Measurements from ENCODE around the gene MAPK14. TPM values are rescaled to one million over a fixed set of nuclear protein-coding genes. Genes with fewer than 3 reads are reported as not detected.

Gene MAPK14
- total RNA-seq, 1 donor from 2014 or later, result 67.9 TPM

GRCh38 chr6:36050305-36050704 is 22.7 kb downstream of the MAPK14 start:
- TF ChIP-seq CTCF (IDR thresholded peaks at IDR 0.05), result no peak
- Histone ChIP-seq H3K27me3 (ENCODE audit: low read depth) (no peaks in the 10 kb centered on the region), H3K36me3 (peaks cover 29% of the 10 kb centered on the region), H3K4me1 (peaks cover 59% of the 10 kb centered on the region), H3K9me3 (no peaks in the 10 kb centered on the region), H3K27ac (no peak overlapping the region), H3K4me3 (no peak overlapping the region)
- intact Hi-C loops (cut with DNase I), result no loop called here
- no peak for ATAC-seq
- no peak for DNase-seq

- no peak overlapping the region for H3K27ac ChIP-seq
- H3K4me1 ChIP-seq, result peaks cover 67% of the 10 kb centered on the region
- TF ChIP-seq CTCF (IDR thresholded peaks at IDR 0.05), result no peak
- DNase-seq, result no peak
- H3K27me3 ChIP-seq (ENCODE audit: low read depth), result no peaks in the 10 kb centered on the region
- ATAC-seq, result no peak
- H3K4me3 ChIP-seq, result no peak overlapping the region
- intact Hi-C loops (cut with DNase I), result no loop called here
- H3K36me3 ChIP-seq, result peaks cover 31% of the 10 kb centered on the region
- H3K9me3 ChIP-seq, result no peaks in the 10 kb centered on the region
Observed at GRCh38 chr6:36050947-36051710, 23.5 kb downstream of the MAPK14 start.

GRCh38 chr6:36052097-36052496 is 24.5 kb downstream of the MAPK14 start:
- H3K27ac ChIP-seq, result no peak overlapping the region
- TF ChIP-seq CTCF (IDR thresholded peaks at IDR 0.05), result no peak
- intact Hi-C loops (cut with DNase I), result no loop called here

DNA sequence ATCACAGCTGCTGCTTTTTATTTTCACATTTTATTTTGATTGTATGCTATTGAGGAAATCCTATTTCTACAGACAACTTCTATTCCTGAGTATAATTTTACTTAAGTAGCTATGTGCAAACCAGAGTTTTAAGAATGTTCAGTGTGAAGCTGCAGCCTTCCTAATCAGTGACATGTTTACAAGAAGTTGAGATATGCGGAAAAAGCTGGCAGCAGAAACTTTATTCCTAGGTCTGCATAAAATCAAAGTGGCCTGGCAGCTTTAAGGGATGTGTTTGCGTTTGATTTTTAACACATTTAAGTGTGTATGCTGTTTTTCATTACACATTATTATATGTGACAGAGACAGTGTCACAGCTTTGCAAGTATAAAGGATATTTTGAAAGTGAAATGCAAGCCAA is 26.3 kb downstream of the MAPK14 start:
- DNase-seq (no peak), ATAC-seq (no peak)
- Histone ChIP-seq H3K4me3 (no peak overlapping the region), H3K36me3 (peaks cover 31% of the 10 kb centered on the region), H3K4me1 (peaks cover 55% of the 10 kb centered on the region), H3K27ac (no peak overlapping the region), H3K9me3 (no peaks in the 10 kb centered on the region), H3K27me3 (ENCODE audit: low read depth) (no peaks in the 10 kb centered on the region)
- intact Hi-C loops (cut with DNase I), result no loop called here
- TF ChIP-seq CTCF (IDR thresholded peaks at IDR 0.05), result no peak

More at GRCh38 chr6:36052097-36052496, 24.5 kb downstream of the MAPK14 start:
- H3K4me1 ChIP-seq, result peaks cover 68% of the 10 kb centered on the region
- no peaks in the 10 kb centered on the region for H3K9me3 ChIP-seq
- ATAC-seq (no peak), DNase-seq (no peak)
- H3K27me3 ChIP-seq (ENCODE audit: low read depth), result no peaks in the 10 kb centered on the region
- peaks cover 31% of the 10 kb centered on the region for H3K36me3 ChIP-seq
- no peak overlapping the region for H3K4me3 ChIP-seq

- intact Hi-C loops (cut with DNase I), result no loop called here
- DNase-seq (no peak), ATAC-seq (no peak)
- H3K9me3 ChIP-seq, result no peaks in the 10 kb centered on the region
- H3K4me1 ChIP-seq, result peaks cover 54% of the 10 kb centered on the region
- H3K36me3 ChIP-seq, result peaks cover 34% of the 10 kb centered on the region
- H3K4me3 ChIP-seq, result no peak overlapping the region
- TF ChIP-seq CTCF (IDR thresholded peaks at IDR 0.05), result no peak
- no peaks in the 10 kb centered on the region for H3K27me3 ChIP-seq (ENCODE audit: low read depth)
- no peak overlapping the region for H3K27ac ChIP-seq
Observed at GRCh38 chr6:36054415-36054814, 26.8 kb downstream of the MAPK14 start.
